Lung (tissue), 12 donors: Measurements from ENCODE around the gene TNFRSF21. TPM values are rescaled to one million over a fixed set of nuclear protein-coding genes. Genes with fewer than 3 reads are reported as not detected.

ENCODE experiments used
- ATAC-seq: fragments of 200-7000 bp; cut with Tn5 transposase; one replicate; pipeline ENCODE4 v1.9.1; 2020; ENCODE audit warnings: moderate number of reproducible peaks; ENCODE audit not compliant: insufficient read depth, low FRiP score
- DNase-seq, 3 donors: peaks; one replicate each; pipeline ENCODE4 v3.0.0-alpha.2; 2013 to 2017
- H3K27ac ChIP-seq, 2 donors: one replicate each; pipeline ENCODE4 v1.5.1; 2013; ENCODE audit warnings: mild to moderate bottlenecking in 2 of 2, moderate library complexity in 2 of 2, control low read depth in 1 of 2, inconsistent platforms in 1 of 2, low read depth in 1 of 2, low read length in 1 of 2
- H3K27me3 ChIP-seq, 3 donors: one replicate each; pipeline ENCODE4 v1.5.1; 2013; ENCODE audit warnings: low read length in 2 of 3; ENCODE audit not compliant: control insufficient read depth in 3 of 3, insufficient read depth in 3 of 3
- H3K36me3 ChIP-seq, 4 donors: one replicate each; pipeline ENCODE4 v1.5.1; 2013; ENCODE audit warnings: low read length in 4 of 4, mild to moderate bottlenecking in 1 of 4, moderate library complexity in 1 of 4; ENCODE audit not compliant: control insufficient read depth in 4 of 4, insufficient read depth in 4 of 4
- H3K4me1 ChIP-seq, 5 donors: one replicate each; pipeline ENCODE4 v1.5.1; 2013; ENCODE audit warnings: low read length in 5 of 5, mild to moderate bottlenecking in 2 of 5, moderate library complexity in 1 of 5; ENCODE audit not compliant: control insufficient read depth in 5 of 5, insufficient read depth in 5 of 5
- H3K4me3 ChIP-seq: one replicate; pipeline ENCODE4 v1.5.1; 2013; ENCODE audit warnings: mild to moderate bottlenecking, control low read depth, moderate library complexity
- H3K9ac ChIP-seq, 2 donors: one replicate each; pipeline ENCODE4 v1.5.1; 2013; ENCODE audit warnings: low read length in 2 of 2, control low read depth in 1 of 2; ENCODE audit not compliant: insufficient read depth in 1 of 2
- H3K9me3 ChIP-seq, 4 donors: one replicate each; pipeline ENCODE4 v1.5.1; 2013; ENCODE audit warnings: low read length in 3 of 4, mild to moderate bottlenecking in 1 of 4, moderate library complexity in 1 of 4; ENCODE audit not compliant: control insufficient read depth in 4 of 4, insufficient read depth in 3 of 4
- CTCF ChIP-seq: IDR thresholded peaks from 2 replicates; pipeline ENCODE4 v1.5.1; 2012; ENCODE audit warnings: mild to moderate bottlenecking; ENCODE audit errors: control extremely low read depth, extremely low read depth
- WGBS, 2 donors: extraction: QIAGEN DNeasy Blood & Tissue Kit; methylation state at CpG; one replicate each; pipeline ENCODE4 v1.1.7; 2013; 5-methylcytosine and 5-hydroxymethylcytosine counted together
- polyA plus RNA-seq, 2 donors: library from polyadenylated mRNA; stranded (reverse); fragments of 200-250 nt; gene quantifications; one replicate each; pipeline ENCODE4 v1.2.1, GENCODE V29; 2013
- total RNA-seq, 2 donors: library from RNA; depleted of rRNA in 1 of 2; stranded (reverse); fragments of >200 nt in 1 of 2; gene quantifications; one replicate each; pipeline ENCODE4 v1.2.1, GENCODE V29; 2014 to 2021
- donor health status: control.
- donor health status: control.
- donor health status: Bipolar disorder and iron deficiency.
- donor health status: healthy.
- donor health status: DM: yes; HTN: yes; CAD: no.

Gene TNFRSF21
- total and polyA plus RNA-seq, 4 donors: 11.1 to 36.6 (median 24.5) TPM

GRCh38 chr6:47344022-47344421, 34.3 kb upstream of the TNFRSF21 start:
- Histone ChIP-seq H3K4me3 (no peak overlapping the region), H3K4me1 (peaks cover 0 to 4% (median 0%) of the 10 kb centered on the region in 5 donors), H3K27me3 (no peaks in the 10 kb centered on the region), H3K27ac (no peak overlapping the region), H3K9ac (no peak overlapping the region), H3K9me3 (peaks cover 0 to 2% (median 0%) of the 10 kb centered on the region in 4 donors), H3K36me3 (no peaks in the 10 kb centered on the region)
- DNase-seq (peak; percentile 19 to 54 (median 22)), ATAC-seq (no peak)
- WGBS, 2 donors: 26 to 69% methylated on average over 1 of the region's 1 CpG
- no peak for TF ChIP-seq CTCF

DNA sequence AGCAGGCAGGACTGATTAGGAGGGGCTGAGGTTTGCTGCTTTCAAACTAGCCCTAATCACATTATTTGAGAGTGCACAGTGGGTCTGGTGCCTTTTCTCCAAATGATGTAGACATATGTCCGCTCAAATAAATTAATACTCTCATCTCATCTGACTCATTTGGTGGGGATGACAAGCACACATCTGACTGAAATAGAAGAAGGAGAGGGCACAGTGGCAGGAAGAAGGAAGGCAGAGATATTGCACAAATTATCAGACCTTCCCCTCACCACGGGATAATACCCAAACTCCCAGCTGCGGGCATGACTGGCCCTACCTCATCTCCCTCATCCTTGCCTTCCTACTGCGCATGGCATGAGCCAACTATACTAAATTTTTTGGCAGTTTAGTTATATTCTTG, 33.9 kb upstream of the TNFRSF21 start:
- Histone ChIP-seq H3K4me1 (peaks cover 0 to 4% (median 0%) of the 10 kb centered on the region in 5 donors), H3K4me3 (no peak overlapping the region), H3K27ac (no peak overlapping the region), H3K9ac (no peak overlapping the region), H3K9me3 (peaks cover 0 to 2% (median 0%) of the 10 kb centered on the region in 4 donors), H3K36me3 (no peaks in the 10 kb centered on the region), H3K27me3 (no peaks in the 10 kb centered on the region)
- DNase-seq: no peak
- no peak for ATAC-seq
- TF ChIP-seq CTCF: no peak
- WGBS, 2 donors: 38 to 69% methylated on average over 4 of the region's 4 CpGs

DNA sequence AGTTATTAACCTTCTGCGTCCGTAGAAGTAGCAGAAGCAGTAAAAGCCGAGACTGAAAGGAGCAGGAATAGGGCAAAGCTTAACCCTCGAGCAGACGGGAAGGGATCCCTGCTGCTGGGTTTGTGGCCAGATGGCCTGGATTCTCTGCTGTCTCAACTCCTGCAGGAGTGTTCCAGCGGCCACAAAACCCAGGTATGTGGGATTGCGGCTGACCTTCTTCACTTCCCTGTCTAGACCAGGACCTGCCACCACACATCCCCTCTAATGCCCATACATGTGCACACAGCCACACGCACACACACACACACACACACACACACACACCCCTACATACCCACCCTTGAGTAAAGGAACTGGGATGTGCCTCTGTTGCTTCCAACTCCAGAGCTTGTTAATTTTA, 33.1 kb upstream of the TNFRSF21 start:
- WGBS, 2 donors: 85 to 87% methylated on average over 8 of the region's 8 CpGs
- ATAC-seq: no peak
- no peak for TF ChIP-seq CTCF

DNA sequence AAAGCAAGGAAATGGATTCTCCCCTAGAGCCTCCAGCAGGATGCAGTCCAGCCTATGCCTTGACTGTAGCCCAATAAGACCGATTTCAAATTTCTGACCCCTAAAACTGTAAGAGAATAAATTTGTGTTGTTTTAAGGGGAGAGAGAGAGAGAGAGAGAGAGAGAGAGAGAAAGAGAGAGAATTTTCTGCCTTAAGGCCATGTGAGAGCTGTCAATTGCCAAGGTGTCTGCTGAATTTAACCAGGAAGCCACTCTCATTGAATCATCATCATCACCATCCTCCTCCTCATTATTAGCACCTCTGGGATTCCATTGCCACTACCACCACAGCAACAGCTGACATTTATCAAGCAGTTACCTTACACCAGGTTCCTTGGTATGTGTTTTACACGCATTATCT, 27.8 kb upstream of the TNFRSF21 start:
- no peak overlapping the region for H3K9ac ChIP-seq
- no peak overlapping the region for H3K27ac ChIP-seq
- no peak for TF ChIP-seq CTCF
- DNase-seq (no peak), ATAC-seq (no peak)
- no peaks in the 10 kb centered on the region for H3K27me3 ChIP-seq
- H3K9me3 ChIP-seq: peaks cover 0 to 2% (median 0%) of the 10 kb centered on the region in 4 donors
- no peak overlapping the region for H3K4me3 ChIP-seq
- WGBS, 2 donors: 93 to 98% methylated on average over 2 of the region's 2 CpGs
- H3K36me3 ChIP-seq: no peaks in the 10 kb centered on the region
- peaks cover 0 to 4% (median 0%) of the 10 kb centered on the region in 5 donors for H3K4me1 ChIP-seq

More for the DNA sequence above, 33.1 kb upstream of the TNFRSF21 start:
- Histone ChIP-seq H3K9me3 (peaks cover 0 to 2% (median 0%) of the 10 kb centered on the region in 4 donors), H3K36me3 (no peaks in the 10 kb centered on the region), H3K4me1 (peaks cover 0 to 4% (median 0%) of the 10 kb centered on the region in 5 donors), H3K27me3 (no peaks in the 10 kb centered on the region), H3K9ac (no peak overlapping the region), H3K4me3 (no peak overlapping the region), H3K27ac (no peak overlapping the region)
- DNase-seq: no peak
